Subcutaneous adipose tissue (tissue), 4 donors: ENCODE data around the gene KLC1. TPM values are rescaled to one million over a fixed set of nuclear protein-coding genes. Genes with fewer than 3 reads are reported as not detected.

Experiments
- total RNA-seq, 4 donors: library from RNA; depleted of rRNA; stranded (reverse); fragments of >200 nt; gene quantifications; one replicate each; pipeline ENCODE4 v1.1.0, GENCODE V29; 2016
- TF ChIP-seq, protein P1 (sequence below): fragments of 450-650 bp; IDR thresholded peaks from one replicate; pipeline ENCODE4 v1.5.1; 2016; ENCODE audit warnings: low read depth, mild to moderate bottlenecking, control low read depth, antibody characterized with exemption, moderate library complexity

KLC1 gene
- total RNA-seq, 4 donors from 2014 or later, result 186 to 347 (median 291) TPM

DNA sequence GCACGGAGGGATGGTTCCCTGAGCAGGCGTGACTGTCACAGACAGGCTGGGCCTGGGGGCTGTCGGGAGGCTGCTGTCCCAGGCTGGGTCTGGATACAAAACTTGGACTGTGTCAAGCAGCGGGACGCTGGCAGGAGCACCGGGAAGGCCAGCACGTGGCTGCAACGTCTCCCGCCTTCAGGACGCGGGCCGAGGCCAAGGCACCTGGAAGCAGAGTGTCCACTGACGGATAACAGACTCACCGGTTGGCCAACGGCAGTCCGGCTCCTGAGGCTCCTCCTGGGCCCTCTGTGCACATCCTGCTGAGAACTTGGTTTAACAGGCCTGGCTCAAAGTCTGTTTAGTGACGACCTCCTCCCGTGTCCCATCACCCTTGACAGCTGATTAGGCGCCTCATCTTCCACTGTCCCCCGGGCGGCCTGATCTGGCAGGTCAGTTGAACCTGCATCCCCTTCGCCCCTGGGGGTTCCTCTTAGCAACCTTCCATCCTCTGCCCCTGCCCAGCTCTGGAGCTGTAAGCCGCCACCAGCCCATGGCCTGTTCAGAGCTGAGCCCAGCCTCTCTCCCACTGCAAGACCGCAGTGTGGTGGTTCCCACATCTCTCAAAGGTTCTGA is 83.7 kb downstream of the KLC1 start:
- TF ChIP-seq, protein P1, sequence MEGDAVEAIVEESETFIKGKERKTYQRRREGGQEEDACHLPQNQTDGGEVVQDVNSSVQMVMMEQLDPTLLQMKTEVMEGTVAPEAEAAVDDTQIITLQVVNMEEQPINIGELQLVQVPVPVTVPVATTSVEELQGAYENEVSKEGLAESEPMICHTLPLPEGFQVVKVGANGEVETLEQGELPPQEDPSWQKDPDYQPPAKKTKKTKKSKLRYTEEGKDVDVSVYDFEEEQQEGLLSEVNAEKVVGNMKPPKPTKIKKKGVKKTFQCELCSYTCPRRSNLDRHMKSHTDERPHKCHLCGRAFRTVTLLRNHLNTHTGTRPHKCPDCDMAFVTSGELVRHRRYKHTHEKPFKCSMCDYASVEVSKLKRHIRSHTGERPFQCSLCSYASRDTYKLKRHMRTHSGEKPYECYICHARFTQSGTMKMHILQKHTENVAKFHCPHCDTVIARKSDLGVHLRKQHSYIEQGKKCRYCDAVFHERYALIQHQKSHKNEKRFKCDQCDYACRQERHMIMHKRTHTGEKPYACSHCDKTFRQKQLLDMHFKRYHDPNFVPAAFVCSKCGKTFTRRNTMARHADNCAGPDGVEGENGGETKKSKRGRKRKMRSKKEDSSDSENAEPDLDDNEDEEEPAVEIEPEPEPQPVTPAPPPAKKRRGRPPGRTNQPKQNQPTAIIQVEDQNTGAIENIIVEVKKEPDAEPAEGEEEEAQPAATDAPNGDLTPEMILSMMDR, result no peak

DNA sequence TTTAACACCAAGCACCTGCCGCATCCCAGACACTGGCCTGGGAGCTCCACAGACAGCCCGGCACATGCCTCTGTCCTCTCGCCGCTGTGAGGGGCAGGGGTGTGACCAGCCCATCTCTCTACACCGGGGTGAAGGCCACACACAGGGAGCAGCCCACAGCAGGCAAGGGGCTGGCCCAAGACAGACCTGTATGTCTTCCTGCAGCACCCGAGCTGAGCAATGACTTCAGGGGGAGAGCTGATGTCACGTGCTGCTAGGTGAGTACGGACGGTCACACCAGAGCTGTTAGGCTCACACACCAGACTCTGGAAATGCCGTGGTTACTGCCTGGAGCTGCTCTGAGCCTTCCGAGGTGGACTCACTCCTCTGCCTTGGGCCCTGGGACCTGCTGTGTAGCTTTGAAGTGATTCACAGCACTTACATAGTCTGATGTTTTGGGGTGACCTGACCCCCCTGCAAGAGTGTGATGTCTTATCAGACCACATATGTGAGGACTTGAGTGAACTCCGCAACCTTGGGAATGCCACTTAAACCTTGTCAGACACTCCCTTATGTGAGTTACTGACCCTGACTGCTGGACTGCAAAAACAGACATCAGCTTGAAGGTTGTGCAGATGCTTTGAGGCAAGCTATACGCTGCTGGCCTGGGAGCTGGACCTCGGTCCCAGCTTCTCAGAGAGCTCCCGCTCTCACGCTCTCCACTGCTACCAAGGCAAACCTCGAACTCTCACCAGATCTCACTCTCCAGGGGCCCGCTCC is 84.5 kb downstream of the KLC1 start:
- TF ChIP-seq, protein P1, result no peak

DNA sequence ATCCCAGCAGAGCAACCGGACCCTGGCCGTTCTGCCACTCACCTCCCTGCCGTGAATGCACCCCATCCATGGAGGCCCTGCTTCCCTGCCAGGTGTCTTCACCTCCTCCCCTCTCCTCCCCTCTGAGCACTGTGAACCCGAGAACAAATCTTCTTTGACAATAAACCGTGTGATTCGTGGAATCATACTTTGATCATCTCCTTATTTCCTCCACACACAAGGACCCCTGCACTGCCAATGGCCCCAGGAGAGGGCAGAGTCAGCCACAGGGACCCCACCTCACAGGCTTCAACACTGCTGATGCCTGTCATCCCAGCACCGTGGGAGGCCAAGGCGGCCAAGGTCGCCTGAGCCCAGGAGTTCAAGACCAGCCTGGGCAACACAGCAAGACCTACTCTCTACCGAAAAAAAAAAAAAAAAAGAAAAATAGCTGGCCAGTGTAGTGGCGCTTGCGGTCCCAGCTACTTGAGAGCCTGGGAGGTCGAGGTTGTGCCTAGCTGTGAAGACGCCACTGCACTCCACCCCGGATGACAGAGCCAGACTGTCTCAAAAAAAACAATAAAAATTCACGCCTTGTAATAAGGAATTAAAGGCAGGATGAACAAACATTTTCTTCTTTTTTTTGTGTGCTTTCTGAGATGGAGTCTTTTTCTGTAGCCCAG is 85.2 kb downstream of the KLC1 start:
- TF ChIP-seq, protein P1, result no peak

DNA sequence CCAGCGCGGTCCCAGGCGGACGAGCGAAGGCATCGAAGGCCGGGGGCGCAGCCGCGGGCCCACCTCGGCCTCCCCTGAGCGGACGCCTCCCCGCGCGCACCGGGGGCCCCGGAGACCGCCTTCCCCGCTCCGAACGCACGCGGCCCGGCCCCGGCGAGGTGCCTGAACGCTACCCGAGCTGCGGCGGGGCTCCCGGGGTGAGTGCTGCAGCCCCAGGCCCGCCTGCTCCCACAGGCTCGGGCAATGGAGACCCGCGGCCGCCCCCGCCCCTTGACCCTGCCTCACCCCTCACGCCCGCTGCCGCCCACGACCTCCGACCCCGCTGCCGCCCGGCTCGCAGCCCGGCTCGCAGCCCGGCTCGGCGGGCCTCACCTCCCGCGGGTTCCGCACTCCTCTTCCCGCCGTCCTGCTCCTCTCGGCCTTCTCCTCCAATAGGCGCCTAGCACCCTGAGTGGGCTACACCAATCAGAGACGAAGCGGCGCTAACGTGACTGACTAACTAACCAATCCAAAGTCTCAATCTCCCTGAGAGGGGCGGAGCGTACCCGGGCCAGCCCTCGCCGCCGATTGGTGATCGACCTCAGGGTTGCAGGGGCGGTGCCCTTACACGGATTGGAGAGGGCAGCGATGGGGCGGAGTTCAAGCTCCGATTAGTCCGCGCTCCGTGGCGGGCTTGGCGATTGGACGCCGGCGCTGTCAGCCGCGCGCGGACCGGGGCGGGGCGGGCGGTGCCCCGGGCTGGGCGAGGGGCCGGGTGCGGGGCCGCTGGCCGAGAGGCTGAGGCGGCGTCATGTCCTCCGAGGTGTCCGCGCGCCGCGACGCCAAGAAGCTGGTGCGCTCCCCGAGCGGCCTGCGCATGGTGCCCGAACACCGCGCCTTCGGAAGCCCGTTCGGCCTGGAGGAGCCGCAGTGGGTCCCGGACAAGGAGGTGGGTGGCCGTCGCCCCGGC is 86.3 kb downstream of the KLC1 start, which contains the start of the genes XRCC3 and ZFYVE21:
XRCC3 (minus strand) TSS at position 400 of the 949 bp plus-strand sequence. CDS start 4,364 bp downstream, outside the sequence.
ZFYVE21 (plus strand) TSS at position 759 of the 949 bp plus-strand sequence; CDS start at position 791, 32 bp downstream.
- TF ChIP-seq, protein P1, result no peak

DNA sequence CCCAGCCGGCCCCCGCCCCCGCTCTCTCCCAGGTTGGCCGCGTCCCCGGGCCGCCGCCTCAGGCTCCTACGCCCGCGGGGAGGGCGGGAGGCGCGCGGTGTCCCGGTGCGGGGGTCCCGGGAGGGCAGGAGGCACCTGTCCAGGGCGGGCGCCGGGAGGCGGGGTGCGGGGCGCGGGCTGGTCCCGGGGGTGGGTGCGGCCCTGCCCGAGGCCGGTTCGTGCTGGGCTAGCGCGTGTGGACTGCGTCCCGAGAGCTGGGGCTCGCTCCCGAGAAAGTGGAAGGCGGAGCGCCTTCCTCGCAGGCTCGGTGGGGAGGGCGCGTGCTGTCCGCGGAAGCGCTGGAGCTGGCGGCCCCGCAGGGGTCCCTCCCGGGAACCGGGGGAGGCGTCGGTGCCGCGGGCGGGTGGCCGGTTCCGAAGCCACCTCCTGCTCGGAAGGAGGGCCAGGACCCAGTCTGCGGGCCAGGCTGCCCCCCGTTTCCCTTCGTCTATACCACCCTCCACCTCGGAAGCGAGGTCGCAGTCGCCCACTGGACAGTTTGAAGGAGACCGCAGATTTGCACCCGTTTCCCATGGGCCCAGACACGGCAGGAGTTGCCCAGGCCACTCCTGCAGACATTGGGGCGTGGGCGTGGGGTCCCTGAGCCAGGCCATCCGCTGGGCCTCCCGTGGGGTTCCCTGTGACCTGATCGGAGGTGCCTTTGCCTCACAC is 87.2 kb downstream of the KLC1 start:
- TF ChIP-seq, protein P1, result no peak

DNA sequence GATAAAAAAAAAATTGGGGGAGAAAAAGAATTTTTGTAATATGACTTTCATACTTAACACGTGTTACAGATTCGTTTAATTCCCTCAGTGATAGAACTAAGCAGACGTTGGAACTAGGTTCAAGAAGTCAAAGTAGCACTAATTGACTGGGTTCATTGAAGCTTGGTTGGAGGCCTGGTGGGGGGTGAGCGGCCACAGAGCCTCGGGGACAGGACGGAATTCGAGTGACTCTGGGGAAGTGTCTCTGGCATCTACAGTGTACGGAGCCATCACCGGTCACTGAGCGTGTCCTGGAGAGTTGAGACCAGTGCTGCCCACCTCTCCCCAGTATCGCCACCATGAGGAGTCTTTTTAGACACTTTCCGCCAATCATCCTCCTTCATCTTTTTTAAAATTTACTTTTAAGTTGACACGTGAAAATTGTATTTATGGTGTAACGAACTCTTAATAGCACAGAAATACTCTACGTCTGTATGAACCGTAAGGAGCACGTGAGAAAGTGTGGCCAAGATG is 87.9 kb downstream of the KLC1 start:
- TF ChIP-seq, protein P1, result no peak
